Fibroblast of skin of left biceps (primary cell): ENCODE measurements around the gene BPIFB6.

ENCODE experiments used
- DNase-seq, 2 experiments: peaks; one replicate each; pipeline ENCODE4 v3.0.0-alpha.2; 2013; ENCODE audit warnings: low read depth in 2 of 2

Gene BPIFB6

DNA sequence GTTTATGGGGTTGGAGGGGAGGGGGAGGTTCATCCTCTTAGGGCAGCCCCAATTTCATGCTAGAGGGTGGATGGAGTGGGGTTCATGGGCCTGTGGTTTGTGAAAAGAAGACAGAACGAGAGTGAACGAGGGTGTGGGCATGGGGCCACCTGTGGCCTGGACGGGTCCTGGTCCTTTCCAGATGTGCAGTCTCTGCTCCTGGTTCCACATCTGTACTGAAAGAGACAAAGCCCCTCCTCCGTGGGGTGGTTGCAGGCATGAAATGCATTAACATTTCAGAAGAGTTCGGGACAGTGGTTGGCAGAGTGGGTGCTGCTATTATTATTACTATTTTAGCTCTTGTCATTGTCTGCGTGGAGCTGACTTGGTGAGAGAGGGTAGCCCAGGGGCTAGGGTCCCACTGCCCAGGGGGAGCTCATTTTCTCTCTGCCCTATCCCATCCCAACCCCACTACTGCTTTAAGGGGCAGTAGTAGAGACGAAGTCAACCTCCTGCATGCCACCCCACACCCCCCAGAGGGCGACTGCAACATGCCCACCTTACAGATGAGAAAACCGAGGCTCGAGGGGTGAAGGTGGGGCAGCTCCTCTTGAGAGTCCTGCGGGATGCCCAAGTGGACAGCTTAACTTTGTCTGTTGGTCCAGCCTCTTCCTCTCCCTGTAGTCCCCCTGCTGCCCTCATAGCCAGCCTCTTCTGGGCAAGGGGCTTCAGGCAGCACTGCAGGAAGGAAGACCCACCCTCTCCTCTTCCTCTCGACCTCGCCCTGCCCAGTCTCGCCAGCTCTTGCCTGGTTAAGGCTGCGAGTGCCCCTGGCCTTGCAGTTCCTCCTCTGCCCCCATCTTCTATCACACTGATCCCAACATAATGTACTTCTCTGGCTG, 15.5 kb upstream of the BPIFB6 start:
- no peak for DNase-seq

DNA sequence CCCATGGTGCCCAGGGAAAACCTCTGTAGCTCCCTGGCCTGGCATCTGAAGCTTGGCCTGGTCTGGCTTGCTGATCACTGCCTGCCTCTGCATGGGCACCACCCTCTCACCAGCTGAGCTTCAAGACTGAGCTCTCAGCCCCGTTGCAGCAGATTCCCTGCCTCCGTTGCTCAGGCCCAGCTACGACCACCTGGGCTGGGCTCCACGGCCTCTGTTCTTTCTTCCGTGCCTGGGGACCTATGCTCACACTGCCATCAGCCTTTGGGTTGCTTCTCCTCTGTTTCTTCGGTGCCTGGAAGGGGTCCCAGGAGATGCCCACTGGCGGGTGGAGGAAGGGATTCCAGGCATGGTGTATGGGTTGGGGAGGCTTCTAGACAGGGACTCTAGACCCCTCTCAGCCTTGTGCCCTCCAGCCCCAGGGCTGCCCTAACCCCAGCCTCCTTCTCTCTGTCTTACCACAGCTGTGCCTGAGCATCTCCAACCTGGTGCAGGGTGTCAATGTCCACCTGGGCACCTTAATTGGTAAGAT, 14.8 kb upstream of the BPIFB6 start:
- DNase-seq = no peak

DNA sequence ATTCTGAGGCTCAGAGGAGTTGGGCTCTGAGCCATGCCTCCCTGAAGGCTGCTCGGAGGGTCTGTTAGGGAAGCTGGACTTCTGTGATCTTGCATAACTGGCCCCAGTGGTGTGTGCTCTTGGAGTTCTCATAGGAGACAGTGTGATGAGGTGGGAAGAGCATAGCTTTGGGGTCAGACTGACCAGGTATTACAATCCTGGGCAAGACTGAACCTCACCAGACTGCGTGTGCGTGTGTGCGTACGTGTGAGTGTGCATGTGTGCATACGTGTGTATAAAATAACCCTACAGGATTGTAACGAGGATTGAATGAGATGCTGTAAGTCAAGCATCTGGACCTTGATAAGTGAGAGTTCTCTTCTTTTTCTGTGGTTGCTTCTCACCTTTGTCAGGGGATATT, 13.9 kb upstream of the BPIFB6 start:
- no peak for DNase-seq

DNA sequence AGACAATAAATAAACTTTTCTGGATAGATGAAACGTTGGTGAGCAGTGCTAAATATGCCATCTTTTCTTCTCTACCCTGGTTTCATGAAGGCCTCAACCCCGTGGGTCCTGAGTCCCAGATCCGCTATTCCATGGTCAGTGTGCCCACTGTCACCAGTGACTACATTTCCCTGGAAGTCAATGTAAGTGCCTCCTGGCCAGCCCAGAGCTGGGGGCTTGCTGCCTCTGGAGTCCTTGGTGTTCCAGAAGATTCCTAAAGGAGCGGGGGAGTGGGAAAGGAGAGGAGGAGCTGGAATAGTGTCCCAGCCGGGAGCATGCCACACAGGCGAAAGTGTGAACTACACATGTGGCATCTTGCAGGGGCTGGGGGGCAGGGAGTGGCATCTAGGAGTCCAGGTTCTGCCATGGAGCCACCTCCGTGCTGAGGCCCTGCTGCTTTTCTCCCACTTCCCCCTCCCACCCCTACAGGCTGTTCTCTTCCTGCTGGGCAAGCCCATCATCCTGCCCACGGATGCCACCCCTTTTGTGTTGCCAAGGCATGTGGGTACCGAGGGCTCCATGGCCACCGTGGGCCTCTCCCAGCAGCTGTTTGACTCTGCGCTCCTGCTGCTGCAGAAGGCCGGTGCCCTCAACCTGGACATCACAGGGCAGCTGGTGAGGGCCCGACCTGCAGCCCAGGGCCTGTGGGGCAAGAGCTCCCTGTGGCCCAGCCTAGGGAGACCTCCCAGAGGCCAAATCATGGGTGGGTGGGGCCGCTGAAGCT, 13.1 kb upstream of the BPIFB6 start:
- DNase-seq = no peak

DNA sequence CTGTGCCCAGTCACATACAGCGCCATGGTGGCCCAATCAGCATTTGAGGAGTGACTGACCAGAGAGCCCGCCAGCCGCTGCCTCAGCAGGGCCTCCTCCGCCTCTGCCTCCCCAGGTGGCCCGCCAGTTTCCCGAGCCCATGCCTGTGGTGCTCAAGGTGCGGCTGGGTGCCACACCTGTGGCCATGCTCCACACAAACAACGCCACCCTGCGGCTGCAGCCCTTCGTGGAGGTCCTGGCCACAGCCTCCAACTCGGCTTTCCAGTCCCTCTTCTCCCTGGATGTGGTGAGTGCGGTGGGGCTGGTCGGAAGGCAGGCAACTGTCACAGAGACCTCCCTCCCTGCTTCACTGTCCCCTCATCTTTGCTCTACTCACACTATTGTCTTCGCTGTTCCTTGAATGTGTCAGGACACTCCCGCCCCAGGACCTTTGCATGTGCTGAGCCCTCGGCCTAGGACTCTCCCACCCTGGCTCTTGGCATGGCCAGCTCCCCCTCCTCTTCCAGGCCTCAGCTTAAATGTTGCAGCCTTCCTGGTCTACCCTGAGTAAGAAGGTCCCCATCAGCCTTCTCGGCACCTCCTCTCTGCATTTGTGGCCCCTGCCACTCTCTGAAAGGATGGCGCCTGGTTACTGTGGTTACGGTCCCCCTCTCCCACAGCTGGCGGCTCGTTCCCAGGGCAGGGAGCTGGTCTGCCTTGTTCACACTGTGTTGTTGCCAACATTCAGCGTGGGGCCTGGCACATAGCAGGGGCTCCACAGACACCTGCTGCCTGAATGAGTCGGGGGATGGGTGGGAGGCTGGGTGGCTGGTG, 11.8 kb upstream of the BPIFB6 start:
- no peak for DNase-seq

DNA sequence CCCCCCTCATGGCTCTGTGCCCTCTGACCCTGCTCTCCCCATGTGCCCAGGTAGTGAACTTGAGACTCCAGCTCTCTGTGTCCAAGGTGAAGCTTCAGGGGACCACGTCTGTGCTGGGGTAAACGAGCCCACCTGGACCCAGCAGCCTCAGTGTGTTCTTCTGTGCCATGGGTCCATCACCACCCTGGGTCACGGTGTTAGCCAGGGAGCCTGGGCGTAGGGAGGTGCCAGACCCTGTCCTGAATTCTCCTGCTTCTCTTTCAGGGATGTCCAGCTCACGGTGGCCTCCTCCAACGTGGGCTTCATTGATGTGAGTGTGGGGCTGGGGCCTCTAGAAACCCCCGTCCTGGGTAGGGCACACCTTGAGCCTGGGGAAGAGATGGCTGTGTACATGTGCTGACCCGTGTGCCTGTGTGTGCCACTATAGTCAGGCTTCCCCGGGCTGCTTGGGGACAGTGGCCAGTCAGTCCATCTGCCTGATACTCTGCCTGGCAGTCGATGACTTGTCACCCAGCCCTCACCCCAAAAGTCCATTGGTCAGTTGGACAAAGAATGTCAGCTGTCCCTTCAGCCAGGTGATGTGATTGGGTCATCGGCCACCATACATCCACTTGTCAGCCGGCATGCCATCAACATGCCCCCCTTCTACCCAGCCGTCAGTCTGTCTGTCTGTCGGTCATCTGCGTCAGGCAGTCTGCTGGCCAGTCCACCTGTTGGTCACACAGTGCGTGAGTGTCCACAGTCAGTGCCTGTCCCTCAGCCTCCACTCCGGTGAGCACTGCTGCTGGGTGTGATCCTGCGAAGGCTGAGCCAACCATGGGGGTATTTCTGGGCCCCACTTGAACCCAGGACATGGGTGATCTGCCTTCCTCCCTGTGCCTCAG, 10.9 kb upstream of the BPIFB6 start:
- DNase-seq = no peak

GRCh38 chr20:33021879-33022278, 9.6 kb upstream of the BPIFB6 start:
- DNase-seq = no peak

DNA sequence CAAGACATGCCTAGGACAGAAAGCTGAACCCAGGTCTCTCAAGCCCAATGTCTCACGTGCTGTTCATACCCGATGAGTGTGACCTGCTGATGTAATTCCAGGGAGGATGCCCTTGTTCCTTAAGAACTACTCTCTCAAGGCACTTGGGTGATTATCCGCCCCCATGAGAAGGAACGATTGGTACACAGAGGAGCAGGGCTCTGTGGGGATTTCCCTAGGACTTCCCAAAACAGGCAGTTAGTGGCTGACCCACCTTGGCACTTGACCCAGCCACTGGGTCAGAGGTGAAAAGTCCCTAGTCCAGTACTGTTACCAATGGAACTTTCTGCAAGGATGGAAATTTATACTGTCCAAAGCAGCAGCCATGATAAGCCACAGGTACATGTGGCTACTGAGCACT, 9.2 kb upstream of the BPIFB6 start:
- DNase-seq = no peak

DNA sequence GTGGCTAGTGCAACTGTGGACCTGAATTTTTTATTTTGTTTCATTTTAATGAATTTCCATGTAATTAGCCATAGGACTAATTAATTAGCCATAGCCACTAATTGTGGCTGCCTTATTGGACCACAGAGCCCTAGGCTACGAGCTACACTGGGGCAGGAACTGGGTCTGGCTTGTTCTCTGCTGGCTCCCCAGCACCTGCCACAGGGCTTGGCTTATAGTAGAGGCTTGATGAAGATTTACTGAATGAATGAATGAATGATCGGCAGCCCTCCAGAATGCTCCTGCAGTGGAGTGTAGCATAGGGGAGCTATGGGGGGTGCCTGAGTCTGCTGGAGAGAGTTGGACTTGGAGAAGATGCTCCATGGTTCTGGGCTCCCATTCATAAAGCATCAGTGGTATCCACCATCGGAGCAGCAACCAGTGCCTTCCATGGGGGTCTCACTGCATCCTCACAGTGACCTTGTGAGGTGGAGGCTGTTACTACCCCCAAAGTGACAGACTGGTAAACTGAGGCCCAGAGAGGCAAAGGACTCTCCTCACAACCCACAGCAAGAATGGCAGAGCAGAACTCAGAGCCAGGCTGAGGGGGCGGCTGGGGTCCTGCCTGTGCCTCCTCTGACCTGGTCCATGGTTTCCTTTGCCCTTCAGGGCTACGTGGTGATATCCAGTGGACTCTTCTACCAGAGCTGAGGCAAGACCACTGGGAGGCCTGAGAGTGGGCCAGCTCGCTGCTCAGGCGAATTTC, 8.6 kb upstream of the BPIFB6 start:
- no peak for DNase-seq

GRCh38 chr20:33023439-33024242, 7.8 kb upstream of the BPIFB6 start:
- DNase-seq = no peak

DNA sequence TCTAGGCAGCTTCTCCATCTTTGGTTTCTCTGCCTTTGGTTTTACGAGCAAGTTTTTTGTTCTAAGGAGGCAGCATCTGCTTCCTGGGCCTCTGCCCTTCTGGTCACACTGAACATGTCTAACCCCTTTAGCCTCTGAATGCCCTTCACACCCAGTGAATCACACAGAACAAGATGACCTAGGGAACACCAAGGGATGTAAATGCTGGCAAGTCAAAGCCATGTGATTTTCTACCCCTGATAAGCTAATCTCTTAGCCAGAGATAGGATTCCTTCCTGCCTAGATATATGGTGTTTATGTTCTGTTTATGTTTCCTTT, 7.2 kb upstream of the BPIFB6 start:
- no peak for DNase-seq

DNA sequence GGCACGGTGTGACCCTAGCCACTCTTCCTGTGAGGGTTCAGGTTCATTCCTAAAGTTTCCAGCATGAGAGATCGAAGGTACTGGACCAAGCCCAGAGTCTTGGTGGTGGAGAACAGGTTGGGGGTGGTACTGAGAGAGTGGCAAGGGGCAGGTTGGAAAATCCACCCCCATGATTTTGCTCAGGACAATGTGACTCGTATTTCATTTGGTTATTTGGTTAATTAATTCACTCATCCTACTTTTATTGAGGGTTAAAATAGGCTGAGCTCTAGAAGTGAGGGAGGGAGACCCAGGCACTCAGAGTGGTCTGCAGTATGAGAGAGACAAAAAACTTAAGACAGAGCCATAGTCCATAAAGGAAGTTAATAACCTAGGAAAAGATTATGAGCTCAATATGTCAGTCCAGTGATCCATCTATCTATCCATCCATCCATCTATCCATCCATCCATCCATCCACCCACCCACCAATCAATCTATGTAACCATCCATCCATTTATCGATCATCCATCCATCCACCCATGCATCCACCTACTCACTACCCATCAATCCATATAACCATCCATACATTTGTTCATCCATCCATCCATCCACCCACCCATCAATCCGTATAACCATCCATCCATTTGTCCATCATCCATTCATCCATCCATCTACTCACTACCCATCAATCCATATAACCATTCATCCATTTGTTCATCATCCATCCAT, 6.7 kb upstream of the BPIFB6 start:
- DNase-seq = no peak

GRCh38 chr20:33025318-33025876, 6.1 kb upstream of the BPIFB6 start:
- no peak for DNase-seq

GRCh38 chr20:33026072-33026778, 5.2 kb upstream of the BPIFB6 start:
- DNase-seq = no peak

GRCh38 chr20:33026779-33027759, 4.4 kb upstream of the BPIFB6 start:
- no peak for DNase-seq
